ENCODE results near the gene LCORL.
A peak's percentile ranks its signal among the peaks of the same experiment; 100 is the strongest.
"Not testable (repeated sequence)": the region's sequence is repeated elsewhere in the genome, so short reads cannot be mapped to it uniquely, and the experiment has no call there.

The LCORL gene

DNA sequence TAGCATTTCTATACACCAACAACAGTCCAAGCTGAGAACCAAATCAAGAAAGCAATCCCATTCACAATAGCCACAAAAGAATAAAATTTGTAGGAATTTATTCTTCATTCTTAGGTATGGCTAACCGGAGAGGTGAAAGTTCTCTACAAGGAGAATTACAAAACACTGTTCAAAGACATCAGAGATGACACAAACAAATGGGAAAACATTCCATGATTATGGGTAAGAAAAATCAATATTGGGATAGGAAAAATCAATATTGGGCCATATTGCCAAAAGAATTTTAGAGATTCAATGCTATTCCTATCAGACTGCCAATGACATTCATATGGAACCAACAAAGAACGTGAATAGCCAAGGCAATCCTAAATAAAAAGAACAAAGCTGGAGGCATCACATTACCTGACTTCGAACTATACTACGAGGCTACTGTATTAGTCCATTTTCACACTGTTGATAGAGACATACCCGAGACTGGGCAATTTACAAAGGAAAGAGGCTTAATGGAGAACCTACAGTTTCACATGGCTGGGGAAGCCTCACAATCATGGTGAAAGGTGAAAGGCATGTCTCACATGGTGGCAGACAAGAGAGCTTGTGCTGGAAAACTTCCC, 161.7 kb downstream of the LCORL start:
- no peak for DNase-seq (ENCODE audit: low read depth in 2 of 2, low spot score in 1 of 2)

DNA sequence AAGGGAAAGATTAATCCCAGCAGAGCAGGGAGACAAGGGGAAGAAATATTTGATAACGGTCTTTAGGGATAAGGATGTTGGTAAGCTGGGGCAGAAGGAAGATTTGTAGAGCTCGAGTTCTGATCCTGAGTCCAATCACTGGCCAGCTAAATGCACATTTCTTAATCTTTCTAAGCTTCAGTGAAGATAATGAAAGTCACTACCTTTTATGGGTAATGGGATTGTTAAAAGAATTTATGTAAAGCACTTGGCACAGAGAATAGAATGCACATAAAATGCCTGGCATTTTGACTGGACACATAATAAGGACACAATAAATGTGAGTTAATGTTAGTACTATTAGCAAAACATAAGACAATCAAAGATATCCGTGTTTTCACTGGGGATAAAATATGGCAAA, 167.5 kb downstream of the LCORL start:
- no peak for DNase-seq (ENCODE audit: low read depth in 2 of 2, low spot score in 1 of 2)

GRCh38 chr4:17851959-17852358, 169.6 kb downstream of the LCORL start:
- DNase-seq (ENCODE audit: low read depth in 2 of 2, low spot score in 1 of 2): no peak

GRCh38 chr4:17850295-17850694, 171.3 kb downstream of the LCORL start:
- DNase-seq (ENCODE audit: low read depth in 2 of 2, low spot score in 1 of 2): not testable (repeated sequence)

GRCh38 chr4:17846266-17846665, 175.3 kb downstream of the LCORL start:
- no peak for DNase-seq (ENCODE audit: low read depth in 2 of 2, low spot score in 1 of 2)

DNA sequence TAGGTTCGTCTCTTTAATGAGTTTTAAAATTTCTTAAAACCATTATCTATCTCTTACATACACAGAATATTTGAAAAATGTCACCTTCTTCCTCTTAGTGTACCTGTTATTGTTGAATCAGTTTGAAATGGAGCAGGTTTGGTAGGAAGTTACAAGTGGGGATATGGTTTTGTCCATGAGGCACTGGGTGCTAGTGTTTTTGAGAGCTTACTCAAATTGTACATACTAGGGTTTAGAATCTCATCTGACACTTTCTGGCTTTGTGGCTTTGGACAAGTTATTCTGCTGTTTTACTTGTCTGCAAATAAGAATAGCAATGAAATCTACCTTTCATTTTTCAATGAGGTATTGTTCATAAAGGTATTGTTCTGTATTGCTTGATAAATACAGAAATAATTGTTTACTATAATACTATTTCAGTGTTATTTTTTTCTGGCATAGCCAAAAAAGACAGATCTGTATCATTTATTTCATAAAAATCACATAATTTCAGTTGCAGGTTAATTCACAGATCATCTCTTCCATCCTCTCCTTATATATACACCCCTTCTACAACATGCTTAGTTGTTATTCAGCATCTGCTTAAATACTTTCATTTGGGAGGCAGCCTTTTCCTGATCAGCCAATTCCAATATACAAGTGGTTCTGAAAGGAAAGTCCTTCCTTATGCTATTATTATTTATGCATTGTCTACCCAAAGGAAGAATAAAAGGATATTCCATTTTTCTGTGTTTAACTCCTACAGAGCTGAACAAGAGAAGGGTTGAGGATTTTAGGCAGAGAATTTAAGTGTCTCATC, 197.5 kb downstream of the LCORL start:
- DNase-seq (ENCODE audit: low read depth in 2 of 2, low spot score in 1 of 2): no peak

- no peak for DNase-seq (ENCODE audit: low read depth in 2 of 2, low spot score in 1 of 2)
Measured at GRCh38 chr4:17817027-17817426, 204.5 kb downstream of the LCORL start.

DNA sequence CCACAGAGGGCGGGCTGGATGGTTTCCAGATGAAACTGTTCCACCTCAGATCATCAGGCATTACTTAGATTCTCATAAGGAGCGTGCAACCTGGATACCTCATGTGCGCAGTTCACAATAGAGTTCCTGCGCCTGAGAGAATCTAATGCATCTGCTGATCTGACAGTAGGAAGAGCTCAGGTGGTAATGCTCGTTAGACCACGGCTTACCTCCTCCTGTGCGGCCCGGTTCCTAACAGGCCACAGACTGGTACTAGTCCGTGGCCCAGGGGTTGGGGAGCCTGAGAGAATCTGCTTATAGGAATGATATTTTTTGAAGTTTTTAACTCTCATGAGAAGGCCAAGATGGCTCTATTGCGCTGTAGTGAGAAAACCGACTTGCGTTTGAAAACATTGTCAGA, 205.4 kb downstream of the LCORL start:
- no peak for DNase-seq (ENCODE audit: low read depth in 2 of 2, low spot score in 1 of 2)

DNA sequence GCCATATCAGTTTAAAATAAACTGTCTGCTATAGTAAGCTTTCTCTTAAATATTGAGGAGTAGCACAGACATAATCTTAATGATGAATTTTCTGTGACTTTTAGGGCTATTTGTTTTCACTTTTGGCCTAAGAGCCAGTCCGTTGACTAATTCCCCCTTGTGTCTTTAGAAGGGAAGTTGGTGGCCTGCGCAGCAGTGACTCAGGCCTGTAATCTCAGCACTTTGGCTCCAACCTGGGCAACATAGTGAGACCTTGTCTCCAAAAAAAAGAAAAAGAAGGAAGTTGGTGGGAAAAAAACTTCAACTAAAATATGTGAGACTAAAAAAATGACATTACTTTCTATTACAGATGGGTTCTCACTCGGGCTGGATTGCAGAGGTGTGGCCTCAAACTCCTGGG, 207.4 kb downstream of the LCORL start:
- DNase-seq (ENCODE audit: low read depth in 2 of 2, low spot score in 1 of 2): no peak

GRCh38 chr4:17812801-17813200, 208.8 kb downstream of the LCORL start:
- no peak for DNase-seq (ENCODE audit: low read depth in 2 of 2, low spot score in 1 of 2)

DNA sequence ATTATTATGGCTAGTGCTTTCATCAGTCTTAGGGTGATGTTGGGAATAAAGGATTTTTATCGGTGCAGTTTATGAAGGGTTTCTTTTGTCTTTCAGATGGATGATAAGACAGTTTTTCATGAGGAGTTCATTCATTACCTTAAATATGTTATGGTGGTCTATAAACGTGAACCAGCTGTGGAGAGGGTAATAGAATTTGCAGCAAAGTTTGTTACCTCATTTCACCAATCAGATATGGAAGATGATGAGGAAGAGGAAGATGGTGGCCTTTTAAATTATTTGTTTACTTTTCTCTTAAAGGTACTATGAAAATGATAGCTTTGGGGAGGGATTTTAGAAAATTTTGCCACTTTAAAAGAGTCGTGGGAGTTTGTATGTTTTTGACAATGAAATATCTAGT, 209.4 kb downstream of the LCORL start:
- no peak for DNase-seq (ENCODE audit: low read depth in 2 of 2, low spot score in 1 of 2)

GRCh38 chr4:17811078-17811603, 210.4 kb downstream of the LCORL start:
- DNase-seq (ENCODE audit: low read depth in 2 of 2, low spot score in 1 of 2): no peak

DNA sequence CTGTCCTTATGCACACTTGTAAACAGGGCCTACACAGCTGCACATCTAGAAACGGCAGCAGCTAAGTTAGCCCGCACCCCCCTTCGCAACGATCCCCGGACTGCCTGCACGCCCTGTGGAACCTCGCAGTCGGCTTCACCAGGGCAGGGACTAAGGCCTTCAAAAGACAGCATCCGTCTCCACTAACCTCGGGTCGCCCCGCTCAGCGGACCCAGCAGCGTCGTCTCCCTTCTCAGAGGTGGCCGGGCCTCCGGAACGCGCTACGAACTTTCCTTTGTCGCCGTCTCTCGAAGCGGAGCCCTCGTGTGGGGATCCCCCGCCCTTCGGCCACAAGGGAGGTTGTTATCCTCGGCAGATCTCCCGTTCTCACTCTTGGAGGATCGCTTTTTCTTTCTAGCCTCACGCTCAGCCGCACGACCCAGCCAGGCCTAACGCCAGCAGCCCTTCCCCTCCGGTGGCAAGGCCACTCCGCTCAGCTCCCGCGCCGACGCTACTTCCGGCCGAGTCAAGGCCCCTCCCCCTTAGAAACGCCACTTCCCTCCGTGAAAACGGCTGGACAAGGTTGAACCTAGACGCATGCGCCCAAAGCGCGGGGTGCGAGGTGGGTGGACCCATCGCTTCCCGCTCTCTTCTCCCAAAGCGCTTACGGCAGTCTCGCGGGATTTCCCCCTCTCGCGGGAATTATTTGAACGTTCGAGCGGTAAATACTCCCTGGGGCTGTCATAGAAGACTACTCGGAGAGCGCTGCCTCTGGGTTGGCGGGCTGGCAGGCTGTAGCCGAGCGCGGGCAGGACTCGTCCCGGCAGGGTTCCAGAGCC, 211.1 kb downstream of the LCORL start, which contains the start of the genes DCAF16 and NCAPG:
Gene DCAF16, minus strand, starts transcription at position 498 of the 818 bp plus-strand sequence. CDS start 6,616 bp downstream, outside the sequence.
Gene NCAPG, plus strand, starts transcription at position 720 of the 818 bp plus-strand sequence. CDS start 99 bp downstream, outside the sequence.
- DNase-seq (ENCODE audit: low read depth in 2 of 2, low spot score in 1 of 2): peak; percentile 97 to 99

DNA sequence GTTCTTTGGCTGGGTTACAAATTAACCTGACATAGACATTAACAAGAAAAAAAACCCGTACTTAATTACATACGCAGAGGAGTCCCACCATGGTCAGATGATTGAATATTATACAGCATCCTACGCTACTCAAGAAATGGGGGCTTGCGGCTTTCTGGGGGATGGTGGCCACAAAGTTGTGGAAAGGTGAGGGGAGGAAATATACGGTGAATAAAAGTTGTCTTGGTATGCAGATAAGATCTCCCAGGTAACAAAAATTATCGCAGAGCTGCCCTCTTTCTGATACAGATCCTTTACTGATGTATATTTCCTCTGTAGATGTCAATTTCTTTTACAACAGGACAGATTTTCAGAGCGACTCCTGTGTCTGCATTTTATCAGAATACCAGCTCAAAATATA, 211.9 kb downstream of the LCORL start:
- DNase-seq (ENCODE audit: low read depth in 2 of 2, low spot score in 1 of 2): no peak

DNA sequence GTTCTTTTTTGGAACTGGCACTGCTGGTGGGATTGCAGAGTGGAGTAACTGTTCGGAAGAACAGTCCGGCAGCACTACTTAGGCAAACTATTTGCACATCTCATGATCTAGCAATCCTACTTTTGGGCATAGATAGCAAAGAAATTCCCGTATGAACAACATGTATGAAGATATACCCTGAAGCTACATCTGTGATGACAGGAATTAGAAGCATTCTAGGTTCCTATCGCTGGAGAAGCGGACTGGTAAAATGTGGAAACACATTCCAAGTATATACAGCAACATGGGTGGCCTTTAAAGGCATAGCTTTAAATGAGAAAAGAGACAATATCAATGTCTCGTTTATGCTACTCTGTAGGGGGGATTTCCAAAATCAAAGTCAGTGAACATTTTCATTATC, 214.1 kb downstream of the LCORL start:
- no peak for DNase-seq (ENCODE audit: low read depth in 2 of 2, low spot score in 1 of 2)

DNA sequence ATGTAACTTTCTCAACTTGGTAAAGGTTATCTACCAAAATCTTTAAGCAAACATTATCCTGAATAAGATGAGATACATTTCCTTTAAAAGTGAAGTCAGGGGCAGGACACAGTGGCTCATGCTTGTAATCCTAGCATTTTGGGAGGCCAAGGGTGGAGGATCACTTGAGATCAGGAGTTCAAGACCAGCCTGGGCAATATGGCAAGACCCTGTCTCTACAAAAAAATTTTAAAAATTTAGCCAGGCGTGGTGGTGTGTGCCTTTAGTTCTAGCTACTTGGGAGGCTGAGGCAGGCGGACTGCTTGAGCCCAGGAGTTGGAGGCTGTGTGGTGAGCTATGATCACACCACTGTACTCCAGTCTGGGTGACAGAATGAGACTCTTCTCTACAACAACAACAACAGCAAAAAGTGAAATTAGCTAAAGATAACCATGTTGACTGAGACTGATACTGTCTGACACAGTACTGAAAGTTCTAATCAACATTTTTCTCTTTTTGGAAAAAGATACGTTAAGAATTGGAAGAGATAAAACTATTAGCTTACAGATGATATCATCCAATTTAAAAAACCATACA, 215.9 kb downstream of the LCORL start:
- no peak for DNase-seq (ENCODE audit: low read depth in 2 of 2, low spot score in 1 of 2)

DNA sequence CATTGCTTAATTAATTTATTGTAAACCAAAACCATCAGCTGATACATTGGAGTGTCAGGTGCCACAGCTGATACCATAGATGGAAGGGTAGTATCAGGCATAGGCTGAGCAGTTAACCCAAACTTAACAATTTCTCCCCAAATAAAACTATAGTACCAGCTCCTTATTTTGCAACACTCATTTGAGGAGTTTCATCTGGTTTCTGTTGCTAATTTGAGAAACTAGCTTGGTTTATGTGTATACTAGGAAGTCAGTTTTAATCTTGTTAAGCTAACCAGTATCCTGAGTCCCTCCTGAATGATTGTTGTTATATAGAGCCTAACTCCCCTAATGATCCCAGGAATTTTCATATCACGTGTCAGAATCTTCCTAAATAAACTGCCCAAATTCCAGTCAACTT, 223.7 kb downstream of the LCORL start:
- DNase-seq (ENCODE audit: low read depth in 2 of 2, low spot score in 1 of 2): no peak

DNA sequence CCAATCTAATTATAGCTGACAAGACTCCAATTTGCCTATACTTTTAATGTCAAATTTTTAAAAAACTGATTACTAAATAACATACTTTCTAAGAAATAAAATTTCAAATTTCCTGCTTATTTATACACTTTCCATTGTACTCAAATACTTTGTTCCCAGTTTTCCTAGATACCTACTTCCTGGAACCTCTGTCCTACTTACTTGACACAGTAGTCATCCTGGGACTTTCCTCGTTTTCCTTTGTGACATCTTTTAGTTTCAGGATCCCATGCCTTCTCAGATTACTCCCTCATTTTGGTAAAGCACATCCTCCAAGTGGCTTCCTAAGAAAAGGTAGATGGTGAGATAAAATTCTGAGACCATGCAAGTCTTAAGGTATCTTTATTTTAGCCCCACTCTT, 226.8 kb downstream of the LCORL start:
- no peak for DNase-seq (ENCODE audit: low read depth in 2 of 2, low spot score in 1 of 2)

Data from stimulated activated CD8-positive, alpha-beta memory T cell treated with anti-CD3 and anti-CD28 coated beads, Interleukin-4, amount 100 ng/mL, for 1 hour (primary cell).